HepG2 (cell line): ENCODE results near the gene NOXO1. TPM values are rescaled to one million over a fixed set of nuclear protein-coding genes. Genes with fewer than 3 reads are reported as not detected.

Source experiments
- ATAD3A ChIP-seq: sonication (generic); formaldehyde crosslinking; IDR thresholded peaks from 2 replicates; pipeline ENCODE4 v1.4.0; 2020; ENCODE audit warnings: missing genetic modification reagents
- BRF2 ChIP-seq: sonication (generic); formaldehyde crosslinking; IDR thresholded peaks from 2 replicates; pipeline ENCODE4 v1.8.1; 2022; ENCODE audit warnings: mild to moderate bottlenecking, missing genetic modification reagents
- ERF ChIP-seq: IDR thresholded peaks from 2 replicates; pipeline ENCODE4 v1.6.1; 2018; ENCODE audit warnings: missing biosample characterization, missing genetic modification reagents
- GTF3A ChIP-seq: sonication (generic); formaldehyde crosslinking; conservative IDR thresholded peaks from 2 replicates; pipeline ENCODE4 v1.4.0; 2020; ENCODE audit warnings: mild to moderate bottlenecking, missing genetic modification reagents
- LBX2 ChIP-seq: sonication (generic); formaldehyde crosslinking; IDR thresholded peaks from 2 replicates; pipeline ENCODE4 v1.5.0; 2020; ENCODE audit warnings: missing genetic modification reagents, mild to moderate bottlenecking, borderline replicate concordance
- NFYC ChIP-seq: IDR thresholded peaks from 2 replicates; pipeline ENCODE4 v1.6.1; 2016; ENCODE audit warnings: missing genetic modification reagents, missing compliant biosample characterization
- PLSCR1 ChIP-seq: sonication (generic); formaldehyde crosslinking; IDR thresholded peaks from 2 replicates; pipeline ENCODE4 v1.5.0; 2020; ENCODE audit warnings: missing genetic modification reagents, mild to moderate bottlenecking, borderline replicate concordance
- POLR2AphosphoS2 ChIP-seq: IDR thresholded peaks from 2 replicates; pipeline ENCODE4 v1.6.1; 2011; ENCODE audit warnings: low read depth, low read length, improper control_type of control experiment
- RELA ChIP-seq: sonication (generic); formaldehyde crosslinking; IDR thresholded peaks from 2 replicates; pipeline ENCODE4 v1.4.0; 2020; ENCODE audit warnings: missing genetic modification reagents
- RFX1 ChIP-seq: fragments of 450-650 bp; IDR thresholded peaks from 2 replicates; pipeline ENCODE4 v1.6.1; 2017
- TFDP1 ChIP-seq: IDR thresholded peaks from 2 replicates; pipeline ENCODE4 v1.6.1; 2016; ENCODE audit warnings: missing compliant biosample characterization, missing genetic modification reagents, borderline replicate concordance
- XBP1 ChIP-seq: sonication (generic); formaldehyde crosslinking; IDR thresholded peaks from 2 replicates; pipeline ENCODE4 v1.5.0; 2020; ENCODE audit warnings: missing genetic modification reagents
- ZFP90 ChIP-seq: sonication (generic); formaldehyde crosslinking; IDR thresholded peaks from 2 replicates; pipeline ENCODE4 v1.8.0; 2022; ENCODE audit warnings: missing genetic modification reagents, mild to moderate bottlenecking, inconsistent platforms, borderline replicate concordance
- ZNF318 ChIP-seq: sonication (generic); formaldehyde crosslinking; IDR thresholded peaks from 2 replicates; pipeline ENCODE4 v1.4.0; 2020; ENCODE audit warnings: mild to moderate bottlenecking, missing genetic modification reagents
- ZNF34 ChIP-seq: sonication (generic); formaldehyde crosslinking; IDR thresholded peaks from 2 replicates; pipeline ENCODE4 v1.4.0; 2020; ENCODE audit warnings: mild to moderate bottlenecking, missing genetic modification reagents, borderline replicate concordance
- ZNF766 ChIP-seq: sonication (generic); formaldehyde crosslinking; IDR thresholded peaks from 2 replicates; pipeline ENCODE4 v1.5.0; 2020; ENCODE audit warnings: missing genetic modification reagents, borderline replicate concordance
- ZSCAN31 ChIP-seq: sonication (generic); formaldehyde crosslinking; IDR thresholded peaks from 2 replicates; pipeline ENCODE4 v1.5.0; 2020; ENCODE audit warnings: low read depth, mild to moderate bottlenecking, missing genetic modification reagents
- polyA plus RNA-seq, 8 experiments: library from polyadenylated mRNA; depleted of rRNA in 3 of 8; stranded (reverse) in 7 of 8; unstranded in 1 of 8; fragments of >200 nt; fragmentation: Illumina TruSeq in 4 of 8; extraction: Trizol in 4 of 8; gene quantifications; 2 replicates each; pipeline versions ENCODE4 v1.2.1 to v1.2.3, GENCODE V29; 2011 to 2016; ENCODE audit warnings: low read depth in 4 of 8, missing spikeins in 1 of 8, mixed read lengths in 1 of 8; ENCODE audit not compliant: insufficient read depth in 1 of 8
- total RNA-seq, 5 experiments: library from RNA; depleted of rRNA; stranded (reverse); fragments of >200 nt; fragmentation: Illumina TruSeq; extraction: Trizol; gene quantifications; 2 replicates each; pipeline ENCODE4 v1.2.3, GENCODE V29; 2016; ENCODE audit warnings: low read depth in 1 of 5

The NOXO1 gene
- total and polyA plus RNA-seq, 2 of the 13 experiments (the other 11 are each of a cell fraction or from before 2014, with no cell fraction given) = 0.69 to 1.4 TPM

GRCh38 chr16:1940273-1941161 lies 40.8 kb downstream of the NOXO1 start (continued):
- TF ChIP-seq TFDP1 (CRISPR knock-in tag) (0 out of 2 replicates have a peak, but pooled peaks have one; percentile 14), XBP1 (no peak), ATAD3A (CRISPR knock-in tag) (no peak), ZNF318 (CRISPR knock-in tag) (no peak), BRF2 (CRISPR knock-in tag) (peak; percentile 38; the same call in 1 of the 2 replicates), RFX1 (no peak), ZNF766 (CRISPR knock-in tag) (0 out of 2 replicates have a peak, but pooled peaks have one; percentile 38), ZFP90 (CRISPR knock-in tag) (peak; percentile 83), ZSCAN31 (CRISPR knock-in tag) (peak; percentile 60), ERF (peak; percentile 85; the same call in 1 of the 2 replicates), NFYC (CRISPR knock-in tag) (no peak), LBX2 (CRISPR knock-in tag) (no peak), RELA (CRISPR knock-in tag) (0 out of 2 replicates have a peak, but pooled peaks have one; percentile 6), GTF3A (CRISPR knock-in tag) (no peak), PLSCR1 (CRISPR knock-in tag) (no peak), ZNF34 (CRISPR knock-in tag) (no peak), POLR2AphosphoS2 (no peak)
